Uterus (tissue), 4 donors: ENCODE measurements around the gene TRDMT1. TPM values are rescaled to one million over a fixed set of nuclear protein-coding genes. Genes with fewer than 3 reads are reported as not detected.

Source experiments
- DNase-seq, 2 donors: peaks; one replicate each; pipeline ENCODE4 v3.0.0-alpha.2; 2019 to 2020
- H3K27ac ChIP-seq, 2 donors: fragments of 200-600 bp; sonication (generic); 1 replicate in 1 of 2; 2 replicates in 1 of 2; pipeline ENCODE4 v1.5.1; 2016 to 2018
- H3K27me3 ChIP-seq, 2 donors: fragments of 200-600 bp; sonication (generic); one replicate each; pipeline ENCODE4 v1.5.1; 2018 to 2019; ENCODE audit warnings: control low read depth in 1 of 2
- H3K36me3 ChIP-seq, 2 donors: fragments of 200-600 bp; sonication (generic); one replicate each; pipeline ENCODE4 v1.5.1; 2019; ENCODE audit warnings: control low read depth in 1 of 2
- H3K4me1 ChIP-seq, 2 donors: fragments of 200-600 bp; sonication (generic); one replicate each; pipeline ENCODE4 v1.5.1; 2018 to 2019; ENCODE audit warnings: control low read depth in 1 of 2
- H3K4me3 ChIP-seq, 2 donors: fragments of 200-600 bp; sonication (generic); 1 replicate in 1 of 2; 2 replicates in 1 of 2; pipeline ENCODE4 v1.5.1; 2018 to 2019; ENCODE audit warnings: mild to moderate bottlenecking in 1 of 2
- H3K9me3 ChIP-seq, 2 donors: fragments of 200-600 bp; sonication (generic); one replicate each; pipeline ENCODE4 v1.5.1; 2019; ENCODE audit warnings: control low read depth in 1 of 2
- CTCF ChIP-seq, 4 experiments: fragments of 200-600 bp in 2 of 4; fragments of 450-650 bp in 2 of 4; sonication (generic) in 2 of 4; IDR thresholded peaks; one replicate each; pipeline ENCODE4 v1.5.1; 2016 to 2019; ENCODE audit warnings: antibody characterized with exemption in 4 of 4, mild to moderate bottlenecking in 2 of 4, moderate library complexity in 1 of 4
- POLR2A ChIP-seq, 2 donors: fragments of 450-650 bp; IDR thresholded peaks; one replicate each; pipeline ENCODE4 v1.6.1; 2016; ENCODE audit warnings: antibody characterized with exemption in 2 of 2, mild to moderate bottlenecking in 1 of 2, moderate library complexity in 1 of 2
- intact Hi-C: fragments of 100-400 bp; cut with DNase I; formaldehyde crosslinking; loops from one replicate; pipeline ENCODE4 v1.15.1; 2023; ENCODE audit warnings: low total_unique reads
- total RNA-seq, 4 donors: library from RNA; depleted of rRNA in 3 of 4; stranded (reverse); fragments of >200 nt in 3 of 4; gene quantifications; one replicate each; pipeline versions ENCODE4 v1.1.0 to v1.2.4, GENCODE V29; 2014 to 2023
- donor health status: DM: yes; HTN: yes; CAD: no.

TRDMT1 gene
- total RNA-seq, 4 donors from 2014 or later = 2.6 to 25.4 (median 14.8) TPM

DNA sequence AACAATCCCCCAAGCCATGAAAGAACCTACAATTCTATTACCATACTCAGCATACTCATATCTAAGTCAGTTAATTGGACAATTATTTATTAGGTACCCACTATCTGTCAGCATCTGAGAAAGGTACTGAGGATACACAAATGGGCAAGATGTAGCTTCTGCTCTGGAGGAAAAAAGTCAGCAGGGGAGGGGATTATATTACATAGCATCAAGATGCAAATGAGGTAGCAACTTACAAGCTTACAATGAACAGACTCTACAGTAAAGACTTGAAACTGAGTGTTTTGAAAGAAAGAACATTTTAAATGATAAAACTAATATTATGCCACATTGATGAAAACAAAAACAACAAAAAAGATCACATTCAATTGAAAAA is 61.1 kb downstream of the TRDMT1 start:
- no peak overlapping the region for H3K4me3 ChIP-seq
- no peaks in the 10 kb centered on the region for H3K4me1 ChIP-seq
- H3K36me3 ChIP-seq = no peaks in the 10 kb centered on the region
- no peaks in the 10 kb centered on the region for H3K9me3 ChIP-seq
- no peak for DNase-seq
- no peak for TF ChIP-seq POLR2A (IDR thresholded peaks at IDR 0.05)
- TF ChIP-seq CTCF (IDR thresholded peaks at IDR 0.05) = no peak
- H3K27me3 ChIP-seq = no peaks in the 10 kb centered on the region
- no peak overlapping the region for H3K27ac ChIP-seq
- intact Hi-C loops = no loop called here

DNA sequence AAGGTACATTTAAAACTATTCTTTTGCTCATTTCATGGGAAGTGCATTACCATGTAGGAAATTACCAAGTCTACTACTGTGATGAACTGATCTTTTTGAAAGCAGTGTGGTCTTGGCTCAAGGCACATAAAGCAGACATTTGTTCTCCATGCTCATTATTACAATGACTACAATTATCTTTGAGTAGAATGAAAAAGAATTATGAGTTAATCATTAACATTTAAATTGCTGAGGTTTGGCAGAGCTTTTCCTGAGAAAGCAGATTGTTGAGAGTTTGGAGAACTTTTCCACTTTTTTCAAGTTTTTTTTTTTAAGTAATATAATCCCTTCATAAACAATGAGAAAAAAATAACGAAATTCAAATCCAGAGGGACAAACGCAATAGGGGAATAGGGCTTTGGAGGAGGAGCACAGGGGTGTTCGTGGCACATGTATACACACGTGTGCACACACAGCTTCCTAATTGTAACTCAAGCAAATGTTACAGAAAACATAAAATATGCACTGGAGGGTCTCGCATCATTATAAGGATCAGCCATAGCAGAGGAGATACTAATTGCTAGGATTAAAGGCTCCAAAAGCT is 62.9 kb downstream of the TRDMT1 start:
- H3K4me3 ChIP-seq = no peak overlapping the region
- no peak for DNase-seq
- H3K9me3 ChIP-seq = no peaks in the 10 kb centered on the region
- no peak overlapping the region for H3K27ac ChIP-seq
- no peaks in the 10 kb centered on the region for H3K36me3 ChIP-seq
- H3K4me1 ChIP-seq = no peaks in the 10 kb centered on the region
- no peak for TF ChIP-seq CTCF (IDR thresholded peaks at IDR 0.05)
- no peaks in the 10 kb centered on the region for H3K27me3 ChIP-seq
- intact Hi-C loops = no loop called here

DNA sequence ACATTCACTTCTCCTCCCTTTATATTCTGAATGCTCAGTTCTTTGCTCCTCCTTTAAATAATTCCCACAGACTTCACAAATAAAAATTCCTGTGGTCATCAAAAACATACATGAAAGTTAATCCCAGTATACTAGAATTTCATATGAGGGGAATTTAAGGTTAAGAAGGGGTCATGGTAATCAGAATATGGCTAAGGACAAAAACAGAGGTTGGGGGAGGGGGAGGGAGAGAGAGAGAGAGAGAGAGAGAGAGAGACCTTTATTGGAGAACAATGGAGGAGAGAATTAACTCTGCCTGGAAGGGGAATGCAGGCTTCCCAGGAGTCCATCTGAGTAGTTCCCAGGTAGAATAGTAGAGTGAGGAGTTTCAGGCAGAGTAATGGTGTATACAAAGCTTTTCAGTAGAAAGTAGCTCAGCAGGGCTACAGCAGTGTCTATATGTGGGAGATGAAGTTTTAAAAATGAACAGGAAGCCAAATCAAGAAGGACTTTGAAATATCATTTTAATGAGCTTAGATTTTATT is 66.7 kb downstream of the TRDMT1 start:
- intact Hi-C loops = no loop called here
- Histone ChIP-seq H3K9me3 (no peaks in the 10 kb centered on the region), H3K27ac (no peak overlapping the region), H3K4me3 (no peak overlapping the region), H3K36me3 (no peaks in the 10 kb centered on the region), H3K4me1 (no peaks in the 10 kb centered on the region), H3K27me3 (no peaks in the 10 kb centered on the region)
- no peak for DNase-seq
- TF ChIP-seq CTCF (IDR thresholded peaks at IDR 0.05) (no peak), POLR2A (IDR thresholded peaks at IDR 0.05) (no peak)

- intact Hi-C loops = no loop called here
Measured at GRCh38 chr10:17134282-17134681, 67.2 kb downstream of the TRDMT1 start.

DNA sequence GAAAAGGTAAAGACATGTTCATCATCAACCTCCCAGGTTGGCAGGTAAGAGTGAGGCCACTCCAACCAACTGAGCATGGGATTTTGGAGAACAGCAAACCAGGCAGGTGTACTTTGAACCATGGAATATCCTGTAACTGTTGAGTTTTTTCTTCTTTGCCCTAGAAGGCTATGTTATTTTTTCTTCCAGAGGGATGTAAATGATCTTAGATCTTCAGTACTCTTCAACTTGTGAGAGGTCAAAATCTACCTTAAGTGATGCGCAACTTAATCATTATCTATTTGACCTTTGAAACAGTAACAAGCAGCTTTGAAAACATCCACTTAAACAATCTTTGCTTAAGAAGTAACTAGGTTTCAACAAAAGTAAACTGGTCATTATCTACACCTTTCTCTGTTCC is 71.7 kb downstream of the TRDMT1 start, which contains the start of gene CUBN:
Gene CUBN, minus strand, starts transcription at position 71 of the 400 bp plus-strand sequence. Its CDS starts 46 bp downstream, at position 25.
- no peak for TF ChIP-seq CTCF (IDR thresholded peaks at IDR 0.05)
- no peak for TF ChIP-seq POLR2A (IDR thresholded peaks at IDR 0.05)
- no peak for DNase-seq
- Histone ChIP-seq H3K36me3 (no peaks in the 10 kb centered on the region), H3K9me3 (no peaks in the 10 kb centered on the region), H3K4me1 (no peaks in the 10 kb centered on the region), H3K27me3 (no peaks in the 10 kb centered on the region), H3K27ac (no peak within 1 kb of the TSS), H3K4me3 (no peak within 1 kb of the TSS)
- intact Hi-C loops = no loop called here

More at GRCh38 chr10:17134282-17134681, 67.2 kb downstream of the TRDMT1 start:
- TF ChIP-seq CTCF (IDR thresholded peaks at IDR 0.05) (no peak), POLR2A (IDR thresholded peaks at IDR 0.05) (no peak)
- H3K36me3 ChIP-seq = no peaks in the 10 kb centered on the region
- no peak overlapping the region for H3K4me3 ChIP-seq
- no peak for DNase-seq
- H3K9me3 ChIP-seq = no peaks in the 10 kb centered on the region
- no peak overlapping the region for H3K27ac ChIP-seq
- H3K27me3 ChIP-seq = no peaks in the 10 kb centered on the region
- no peaks in the 10 kb centered on the region for H3K4me1 ChIP-seq
